ENCODE measurements around the gene PLCL1. TPM values are rescaled to one million over a fixed set of nuclear protein-coding genes. Genes with fewer than 3 reads are reported as not detected.
"Not testable (repeated sequence)": the region's sequence is repeated elsewhere in the genome, so short reads cannot be mapped to it uniquely, and the experiment has no call there.

PLCL1 gene
- polyA plus RNA-seq, 1 of the 3 experiments (the other 2 are of a cell fraction), result 7.7 TPM

GRCh38 chr2:198191651-198192050 lies 387.3 kb downstream of the PLCL1 start:
- POLR2A ChIA-PET, result no interaction called here
- Histone ChIP-seq H3K4me3 (ENCODE audit: low read depth in 2 of 2, low read length in 1 of 2) (no peak overlapping the region), H3K36me3 (replicated peaks in 1 of 2; ENCODE audit: control insufficient read depth in 1 of 2, insufficient read depth in 2 of 2, low read length in 1 of 2) (no peaks in the 10 kb centered on the region), H3K9ac (no peak overlapping the region), H3K4me2 (no peak overlapping the region), H3K9me3 (no peaks in the 10 kb centered on the region), H3K9me2 (no peaks in the 10 kb centered on the region), H2AFZ (ENCODE audit: low read depth) (no peak overlapping the region), H3F3A (replicated peaks; ENCODE audit: insufficient read depth) (no peaks in the 10 kb centered on the region), H4K20me1 (ENCODE audit: insufficient read depth) (no peaks in the 10 kb centered on the region), H3K27ac (ENCODE audit: low read depth in 2 of 2, low read length in 1 of 2) (no peak overlapping the region), H3K27me3 (ENCODE audit: insufficient read depth) (no peaks in the 10 kb centered on the region; the same call in 1 of the 2 replicates), H3K79me2 (ENCODE audit: insufficient read depth) (no peaks in the 10 kb centered on the region), H3K4me1 (ENCODE audit: control insufficient read depth in 1 of 2, insufficient read depth in 2 of 2, low read depth in 1 of 2, low read length in 1 of 2) (no peaks in the 10 kb centered on the region)
- CTCF ChIA-PET, result interaction anchor here (0.6 kb wide), 1 partner anchor 18 kb away, joined by 3 read pairs; no protein-coding TSS in a partner anchor
- TF ChIP-seq RXRA (IDR thresholded peaks at IDR 0.05; ENCODE audit: borderline replicate concordance, low read depth), result no peak
- TF ChIP-seq SIN3A (IDR thresholded peaks at IDR 0.05; ENCODE audit: borderline replicate concordance, low read depth, low read length), result no peak
- no peak for TF ChIP-seq MEF2A (IDR thresholded peaks at IDR 0.05; ENCODE audit: borderline replicate concordance, low read depth)
- TF ChIP-seq, protein P1, sequence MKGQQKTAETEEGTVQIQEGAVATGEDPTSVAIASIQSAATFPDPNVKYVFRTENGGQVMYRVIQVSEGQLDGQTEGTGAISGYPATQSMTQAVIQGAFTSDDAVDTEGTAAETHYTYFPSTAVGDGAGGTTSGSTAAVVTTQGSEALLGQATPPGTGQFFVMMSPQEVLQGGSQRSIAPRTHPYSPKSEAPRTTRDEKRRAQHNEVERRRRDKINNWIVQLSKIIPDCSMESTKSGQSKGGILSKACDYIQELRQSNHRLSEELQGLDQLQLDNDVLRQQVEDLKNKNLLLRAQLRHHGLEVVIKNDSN (IDR thresholded peaks at IDR 0.05; ENCODE audit: borderline replicate concordance, low read depth), result no peak
- no peak for TF ChIP-seq RFX5 (IDR thresholded peaks at IDR 0.05; ENCODE audit: low read length)
- no peak for TF ChIP-seq RCOR1 (IDR thresholded peaks at IDR 0.05; ENCODE audit: low read length)
- DNase-seq, result no peak
- 5% methylated on average over 1 of the region's 1 CpG for WGBS (ENCODE audit: low lambda C conversion rate)

DNA sequence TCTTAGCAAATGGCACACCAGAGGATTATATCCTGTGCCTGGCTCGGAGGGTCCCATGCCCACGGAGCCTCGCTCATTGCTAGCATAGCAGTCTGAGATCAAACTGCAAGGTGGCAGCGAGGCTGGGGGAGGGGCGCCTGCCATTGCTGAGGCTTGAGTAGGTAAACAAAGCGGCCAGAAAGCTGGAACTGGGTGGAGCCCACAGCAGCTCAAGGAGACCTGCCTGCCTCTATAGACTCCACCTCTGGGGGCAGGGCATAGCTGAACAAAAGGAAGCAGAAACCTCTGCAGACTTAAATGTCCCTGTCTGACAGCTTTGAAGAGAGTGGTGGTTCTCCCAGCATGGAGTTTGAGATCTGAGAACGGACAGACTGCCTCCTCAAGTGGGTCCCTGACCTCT lies 392.2 kb downstream of the PLCL1 start:
- H3K9ac ChIP-seq; DNase-seq; POLR2A ChIA-PET; H3F3A ChIP-seq (replicated peaks; ENCODE audit: insufficient read depth); H3K27me3 ChIP-seq (ENCODE audit: insufficient read depth); H3K9me3 ChIP-seq; H3K4me3 ChIP-seq (ENCODE audit: low read depth in 2 of 2, low read length in 1 of 2); H3K4me2 ChIP-seq; H3K9me2 ChIP-seq; H3K27ac ChIP-seq (ENCODE audit: low read depth in 2 of 2, low read length in 1 of 2); H3K4me1 ChIP-seq (ENCODE audit: control insufficient read depth in 1 of 2, insufficient read depth in 2 of 2, low read depth in 1 of 2, low read length in 1 of 2); H3K36me3 ChIP-seq (replicated peaks in 1 of 2; ENCODE audit: control insufficient read depth in 1 of 2, insufficient read depth in 2 of 2, low read length in 1 of 2); H4K20me1 ChIP-seq (ENCODE audit: insufficient read depth); H2AFZ ChIP-seq (ENCODE audit: low read depth); CTCF ChIA-PET; H3K79me2 ChIP-seq (ENCODE audit: insufficient read depth): not testable (repeated sequence)
- WGBS (ENCODE audit: low lambda C conversion rate), result 29% methylated on average over 1 of the region's 7 CpGs

Other genes starting within 250 kb of the PLCL1 start
- gene RFTN2, start 129.0 kb upstream of the PLCL1 start, polyA plus RNA-seq (2012; rRNA removed), result 0.05 and 0.08 TPM in 2 replicates
- gene MARS2, start 99.2 kb upstream of the PLCL1 start, polyA plus RNA-seq (2012; rRNA removed), result 2.4 and 3.0 TPM in 2 replicates
- not detected in 2 replicates for gene BOLL, start 19.3 kb upstream of the PLCL1 start, polyA plus RNA-seq (2012; rRNA removed)

All from SK-N-SH (cell line).